ENCODE data around the gene CALR3. TPM values are rescaled to one million over a fixed set of nuclear protein-coding genes. Genes with fewer than 3 reads are reported as not detected.

The CALR3 gene
- total and polyA plus RNA-seq, 2 of the 13 experiments (the other 11 are each of a cell fraction or from before 2014, with no cell fraction given): not detected

GRCh38 chr19:16457195-16457953 is 38.6 kb downstream of the CALR3 start (continued):
- peak; percentile 30; the same call in 1 of the 2 replicates for TF ChIP-seq MAX (IDR thresholded peaks at IDR 0.05)
- peak; percentile 21; the same call in 1 of the 2 replicates for TF ChIP-seq NFE2L2 (IDR thresholded peaks at IDR 0.05; ENCODE audit: low read length)

GRCh38 chr19:16456652-16457194 is 39.2 kb downstream of the CALR3 start:
- Histone ChIP-seq H3K79me2 (ENCODE audit: insufficient read depth, low read length) (peaks cover 89% of the 10 kb centered on the region), H3K4me1 (ENCODE audit: insufficient read depth, low read length) (peaks cover 49% of the 10 kb centered on the region), H3K4me3 (replicated peaks in 1 of 3; ENCODE audit: insufficient read depth in 1 of 3, low read depth in 2 of 3, low read length in 3 of 3) (no peak overlapping the region), H3K9ac (ENCODE audit: insufficient read depth, low read depth, low read length) (no peak overlapping the region), H3K4me2 (ENCODE audit: low read depth, low read length) (peak overlapping the region; percentile 72; the same call in 1 of the 2 replicates), H3K36me3 (replicated peaks in 1 of 2; ENCODE audit: control insufficient read depth in 1 of 2, insufficient read depth in 2 of 2, low read length in 2 of 2) (peaks cover 1 to 3% of the 10 kb centered on the region in 2 experiments; a peak in 1 of 5 replicates), H4K20me1 (ENCODE audit: insufficient read depth, low read length) (peaks cover 6% of the 10 kb centered on the region; the same call in 1 of the 2 replicates), H3K27me3 (ENCODE audit: control insufficient read depth in 1 of 2, insufficient read depth in 2 of 2, low read length in 2 of 2) (no peaks in the 10 kb centered on the region), H3K27ac (ENCODE audit: extremely low read length, insufficient read depth, low read length) (peak overlapping the region; percentile 31), H3K9me3 (ENCODE audit: low read length) (no peaks in the 10 kb centered on the region), H2AFZ (ENCODE audit: low read length) (no peak overlapping the region)
- in situ Hi-C loops (cut with HindIII; ENCODE audit: extremely low pct_ligation_motif_present, low pct_unique_long_range_greater_than_20kb): no loop called here
- ATAC-seq (no peak), DNase-seq (ENCODE audit: low spot score) (no peak), FAIRE-seq (no peak)
- POLR2A ChIA-PET: interaction anchor here (1.0 to 1.8 kb wide), 3 partner anchors 12 to 40 kb away, joined by 4 to 5 read pairs (median 4); partner anchors contain the start of genes C19orf44 and CALR3
- WGBS (ENCODE audit: low lambda C conversion rate): 91% methylated on average over 11 of the region's 11 CpGs
- no peak for TF ChIP-seq NONO (IDR thresholded peaks at IDR 0.05)
- TF ChIP-seq NONO (CRISPR knock-in tag; conservative IDR thresholded peaks at IDR 0.05): 0 out of 2 replicates have a peak, but pooled peaks have one; percentile 6
- no peak for TF ChIP-seq DZIP1 (CRISPR knock-in tag; IDR thresholded peaks at IDR 0.05)
- intact Hi-C loops (cut with micrococcal nuclease; ENCODE audit: unreplicated experiment): no loop called here
- CTCF ChIA-PET (ENCODE audit: low intra/inter-chr PET ratio, low total read pairs): no interaction called here
- no TSS peak for BruUV-seq (replicated peaks)
